CD4-positive, CD25-positive, alpha-beta regulatory T cell (primary cell): ENCODE results near the gene PTBP3. TPM values are rescaled to one million over a fixed set of nuclear protein-coding genes. Genes with fewer than 3 reads are reported as not detected.
"Not testable (repeated sequence)": the region's sequence is repeated elsewhere in the genome, so short reads cannot be mapped to it uniquely, and the experiment has no call there.

ENCODE experiments used
- ATAC-seq, 2 donors: fragments of 150-1000 bp; cut with Tn5 transposase; one replicate each; pipeline ENCODE4 v1.10.0; 2021; ENCODE audit warnings: low read depth in 2 of 2, moderate number of reproducible peaks in 2 of 2, moderate library complexity in 1 of 2
- DNase-seq, 3 donors: peaks; one replicate each; pipeline versions ENCODE4 v3.0.0 to v3.0.0-alpha.2; 2012 to 2022; ENCODE audit warnings: mixed read lengths in 1 of 3
- H3K27ac ChIP-seq: one replicate; pipeline ENCODE4 v1.7.0; 2013; ENCODE audit warnings: mild to moderate bottlenecking, low read length; ENCODE audit not compliant: insufficient read depth, poor library complexity, severe bottlenecking
- H3K27me3 ChIP-seq: one replicate; pipeline ENCODE4 v1.7.0; 2013; ENCODE audit warnings: low read length; ENCODE audit not compliant: control insufficient read depth, insufficient read depth
- H3K36me3 ChIP-seq: one replicate; pipeline ENCODE4 v1.7.0; 2013; ENCODE audit warnings: mild to moderate bottlenecking, low read length, moderate library complexity; ENCODE audit not compliant: control insufficient read depth, insufficient read depth
- H3K4me1 ChIP-seq: 2 replicates; pipeline ENCODE4 v1.7.0; 2013; ENCODE audit warnings: mild to moderate bottlenecking, low read length; ENCODE audit not compliant: insufficient read depth, control insufficient read depth, poor library complexity, severe bottlenecking
- H3K4me3 ChIP-seq: one replicate; pipeline ENCODE4 v1.7.0; 2013; ENCODE audit warnings: low read depth, mild to moderate bottlenecking, low read length, moderate library complexity
- H3K9me3 ChIP-seq, 2 experiments: 1 replicate in 1 of 2; 2 replicates in 1 of 2; pipeline ENCODE4 v1.7.0; 2013; ENCODE audit warnings: low read length in 2 of 2, mild to moderate bottlenecking in 1 of 2, moderate library complexity in 1 of 2; ENCODE audit not compliant: control insufficient read depth in 2 of 2
- H3K27ac Mint-ChIP-seq, 3 donors: one replicate each; pipeline ENCODE4 v1.8.0; 2020 to 2022; ENCODE audit warnings: mild to moderate bottlenecking in 3 of 3, mixed read lengths in 3 of 3, moderate library complexity in 2 of 3
- H3K27me3 Mint-ChIP-seq: one replicate; pipeline ENCODE4 v1.8.0; 2022; ENCODE audit warnings: mild to moderate bottlenecking, mixed read lengths
- H3K36me3 Mint-ChIP-seq: one replicate; pipeline ENCODE4 v1.8.0; 2020; ENCODE audit warnings: mixed read lengths
- H3K4me1 Mint-ChIP-seq, 4 donors: one replicate each; pipeline ENCODE4 v1.8.0; 2020 to 2022; ENCODE audit warnings: mixed read lengths in 4 of 4, mild to moderate bottlenecking in 1 of 4
- H3K4me3 Mint-ChIP-seq, 4 donors: one replicate each; pipeline ENCODE4 v1.8.0; 2020 to 2022; ENCODE audit warnings: mild to moderate bottlenecking in 4 of 4, mixed read lengths in 4 of 4, moderate library complexity in 3 of 4
- H3K9me3 Mint-ChIP-seq, 7 donors: one replicate each; pipeline ENCODE4 v1.8.0; 2020 to 2022; ENCODE audit warnings: mixed read lengths in 7 of 7, mild to moderate bottlenecking in 3 of 7, moderate library complexity in 2 of 7
- polyA plus RNA-seq, 4 donors: library from polyadenylated mRNA; unstranded; fragments of 300-500 nt; fragmentation: Illumina TruSeq; gene quantifications; one replicate each; pipeline ENCODE4 v1.2.3, GENCODE V29; 2021
- total RNA-seq: library from RNA; stranded (reverse); gene quantifications from one replicate; pipeline ENCODE4 v1.2.3, GENCODE V29; 2022

PTBP3 gene
- total and polyA plus RNA-seq, 5 donors from 2014 or later = 49.5 to 144 (median 53.3) TPM

DNA sequence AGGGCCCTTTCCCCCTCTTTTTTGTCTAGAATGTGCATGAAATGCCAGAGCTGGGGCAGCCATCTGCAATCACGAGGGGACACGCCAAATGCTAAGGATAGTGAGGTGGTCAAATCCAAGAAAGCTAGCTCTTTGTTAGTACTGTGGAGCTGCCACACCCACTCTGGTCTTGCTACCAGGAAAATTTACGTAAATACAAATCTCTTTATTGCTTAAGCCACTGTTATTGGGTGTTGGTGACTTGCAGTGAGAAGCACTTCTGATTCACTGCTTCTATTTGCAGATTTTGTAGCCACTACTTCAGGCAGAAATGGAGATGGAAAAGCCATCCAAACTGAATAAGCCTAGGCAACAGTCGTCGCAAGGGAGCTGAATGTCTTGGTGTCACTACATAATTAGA is 132.7 kb downstream of the PTBP3 start:
- Histone ChIP-seq H3K9me3 (no peaks in the 10 kb centered on the region), H3K4me3 (no peak overlapping the region), H3K36me3 (no peaks in the 10 kb centered on the region), H3K27ac (no peak overlapping the region), H3K4me1 (no peaks in the 10 kb centered on the region), H3K27me3 (no peaks in the 10 kb centered on the region)
- Mint-ChIP-seq H3K9me3 (peaks cover 0 to 12% (median 2%) of the 10 kb centered on the region in 7 donors), H3K27me3 (no peaks in the 10 kb centered on the region), H3K4me3 (no peak overlapping the region), H3K27ac (no peak overlapping the region), H3K36me3 (peaks cover 6% of the 10 kb centered on the region), H3K4me1 (peaks cover 0 to 5% (median under 1%) of the 10 kb centered on the region in 4 donors)
- DNase-seq (no peak), ATAC-seq (no peak)

DNA sequence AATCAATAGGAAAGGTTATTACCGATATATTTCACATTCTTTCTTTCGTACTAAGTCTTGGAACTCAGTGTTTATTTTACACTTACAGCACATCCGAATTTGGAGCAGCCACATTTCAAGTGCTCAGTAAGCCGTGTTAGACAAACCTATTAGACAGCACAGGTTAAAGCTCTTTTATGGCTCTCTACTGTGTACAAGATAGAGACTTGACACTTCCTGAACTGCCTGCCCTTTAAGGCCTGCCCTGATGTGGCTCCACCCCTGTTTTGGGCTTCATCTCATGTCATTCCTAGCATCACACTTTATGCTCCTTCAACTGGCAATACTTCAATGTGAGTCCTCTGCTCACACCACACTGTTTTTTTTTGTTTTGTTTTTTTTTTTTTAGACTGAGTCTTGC is 134.8 kb downstream of the PTBP3 start:
- no peaks in the 10 kb centered on the region for H3K27me3 Mint-ChIP-seq
- no peaks in the 10 kb centered on the region for H3K4me1 ChIP-seq
- H3K9me3 ChIP-seq = no peaks in the 10 kb centered on the region
- no peak overlapping the region for H3K4me3 ChIP-seq
- H3K27ac Mint-ChIP-seq = no peak overlapping the region
- no peak overlapping the region for H3K4me3 Mint-ChIP-seq
- H3K27me3 ChIP-seq = no peaks in the 10 kb centered on the region
- peaks cover 0 to 8% (median 2%) of the 10 kb centered on the region in 7 donors for H3K9me3 Mint-ChIP-seq
- DNase-seq (peak in 1 of 3 donors; percentile 7), ATAC-seq (no peak)
- no peaks in the 10 kb centered on the region for H3K36me3 ChIP-seq
- no peaks in the 10 kb centered on the region for H3K36me3 Mint-ChIP-seq
- H3K4me1 Mint-ChIP-seq = peaks cover 0 to 5% (median under 1%) of the 10 kb centered on the region in 4 donors
- no peak overlapping the region for H3K27ac ChIP-seq

DNA sequence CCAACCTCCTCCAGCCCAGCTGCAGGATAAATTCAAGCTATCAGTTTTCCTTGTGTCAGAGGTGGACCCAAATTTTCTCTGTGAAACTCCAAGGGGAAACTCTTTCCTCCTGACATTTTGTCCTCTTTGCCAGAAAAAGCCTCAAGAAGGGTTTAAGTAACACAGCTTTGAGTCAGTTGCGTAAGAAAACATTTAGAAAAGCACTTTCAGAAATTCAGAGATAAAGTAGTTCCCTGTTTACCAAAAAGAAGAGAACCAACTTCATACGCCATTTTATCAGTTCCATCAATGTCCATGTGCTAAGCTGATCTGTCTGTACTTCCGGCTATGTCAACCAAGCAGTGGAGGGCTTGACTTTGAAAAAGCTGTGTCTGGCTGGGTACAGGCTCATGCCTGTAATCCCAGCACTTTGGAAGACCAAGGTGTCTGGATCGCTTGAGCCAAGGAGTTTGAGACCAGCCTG is 138.4 kb downstream of the PTBP3 start:
- Mint-ChIP-seq H3K27me3 (no peaks in the 10 kb centered on the region), H3K4me3 (no peak overlapping the region), H3K36me3 (peaks cover 3% of the 10 kb centered on the region), H3K4me1 (peaks cover 0 to 5% (median under 1%) of the 10 kb centered on the region in 4 donors), H3K27ac (no peak overlapping the region), H3K9me3 (peaks cover 0 to 2% (median 0%) of the 10 kb centered on the region in 7 donors)
- no peaks in the 10 kb centered on the region for H3K36me3 ChIP-seq
- H3K27me3 ChIP-seq = no peaks in the 10 kb centered on the region
- DNase-seq (no peak), ATAC-seq (no peak)
- H3K9me3 ChIP-seq = no peaks in the 10 kb centered on the region
- no peak overlapping the region for H3K4me3 ChIP-seq
- H3K4me1 ChIP-seq = no peaks in the 10 kb centered on the region
- no peak overlapping the region for H3K27ac ChIP-seq

DNA sequence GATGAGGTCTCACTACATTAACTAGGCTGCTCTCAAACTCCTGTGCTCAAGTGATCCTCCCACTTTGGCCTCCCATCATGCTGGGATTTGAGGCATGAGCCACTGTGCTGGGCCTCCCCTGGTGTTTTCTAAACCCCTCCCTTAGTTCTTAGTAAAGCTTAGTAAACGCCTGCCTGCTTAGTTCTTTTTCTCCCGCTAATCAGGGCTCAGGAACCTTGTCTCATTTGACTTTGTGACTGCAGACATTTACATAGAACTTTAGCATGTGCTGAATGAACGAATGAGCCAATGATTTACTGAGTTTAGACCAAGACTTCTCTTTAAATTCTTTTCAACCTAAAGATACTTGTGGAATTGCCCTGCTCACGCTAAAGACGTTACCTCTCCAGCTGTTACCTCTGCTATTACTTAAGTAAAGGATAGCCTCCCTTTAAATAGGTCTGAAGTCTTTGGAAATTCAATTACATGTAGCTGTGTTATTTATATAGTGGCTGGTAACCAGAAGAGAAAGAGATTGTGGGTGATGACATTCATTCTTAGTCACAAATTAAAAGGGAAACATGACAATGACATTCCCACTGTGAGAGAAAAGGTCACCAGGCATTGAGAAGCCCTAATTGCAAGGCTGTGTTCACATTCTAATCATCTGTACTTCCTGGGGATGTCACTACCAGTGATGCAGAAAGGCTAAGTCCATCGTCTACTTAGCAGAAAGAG is 139.7 kb downstream of the PTBP3 start:
- Histone ChIP-seq H3K27me3 (no peaks in the 10 kb centered on the region), H3K27ac (no peak overlapping the region), H3K4me3 (no peak overlapping the region), H3K4me1 (no peaks in the 10 kb centered on the region), H3K36me3 (no peaks in the 10 kb centered on the region), H3K9me3 (no peaks in the 10 kb centered on the region)
- no peak overlapping the region for H3K4me3 Mint-ChIP-seq
- ATAC-seq = no peak
- no peaks in the 10 kb centered on the region for H3K27me3 Mint-ChIP-seq
- H3K9me3 Mint-ChIP-seq = peaks cover 0 to 2% (median 0%) of the 10 kb centered on the region in 7 donors
- DNase-seq = no peak
- H3K27ac Mint-ChIP-seq = no peak overlapping the region
- no peaks in the 10 kb centered on the region for H3K4me1 Mint-ChIP-seq
- H3K36me3 Mint-ChIP-seq = peaks cover 3% of the 10 kb centered on the region

DNA sequence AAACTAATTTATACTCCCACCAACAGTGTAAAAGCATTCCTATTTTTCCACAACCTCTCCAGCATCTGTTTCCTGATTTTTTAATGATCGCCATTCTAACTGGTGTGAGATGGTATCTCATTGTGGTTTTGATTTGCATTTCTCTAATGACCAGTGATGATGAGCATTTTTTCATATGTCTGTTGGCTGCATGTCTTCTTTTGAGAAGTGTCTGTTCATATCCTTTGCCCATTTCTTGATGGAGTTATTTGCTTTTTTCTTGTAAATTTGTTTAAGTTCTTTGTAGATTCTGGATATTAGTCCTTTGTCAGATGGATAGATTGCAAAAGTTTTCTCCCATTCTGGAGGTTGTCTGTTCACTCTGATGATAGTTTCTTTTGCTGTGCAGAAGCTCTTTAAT is 143.1 kb downstream of the PTBP3 start:
- H3K27ac ChIP-seq, H3K4me1 ChIP-seq, H3K27ac Mint-ChIP-seq, H3K9me3 Mint-ChIP-seq, H3K4me3 ChIP-seq, H3K27me3 Mint-ChIP-seq, H3K36me3 ChIP-seq, H3K9me3 ChIP-seq, ATAC-seq, H3K36me3 Mint-ChIP-seq, DNase-seq, H3K4me1 Mint-ChIP-seq, H3K27me3 ChIP-seq, H3K4me3 Mint-ChIP-seq: not testable (repeated sequence)

DNA sequence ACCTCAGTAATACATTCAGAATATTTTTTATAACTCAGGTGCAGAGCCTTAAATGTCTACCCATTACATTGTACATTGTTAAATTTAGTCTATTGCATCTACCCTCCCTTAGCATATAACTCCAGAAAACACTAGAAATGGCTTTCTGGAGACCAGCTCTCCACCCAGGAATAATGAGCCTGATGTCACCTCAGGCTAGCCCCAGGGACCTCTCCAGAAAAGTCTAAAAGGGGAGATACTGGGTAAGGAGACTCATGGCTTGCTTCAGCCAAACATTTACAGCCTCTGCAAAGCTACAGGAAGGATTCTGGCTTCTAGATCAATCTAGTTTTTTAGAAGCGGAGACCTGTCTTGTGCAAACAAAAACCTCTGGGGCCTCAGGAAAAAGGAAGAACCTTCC is 144.5 kb downstream of the PTBP3 start:
- DNase-seq = no peak
- H3K4me1 ChIP-seq = no peaks in the 10 kb centered on the region
- H3K4me1 Mint-ChIP-seq = peaks cover 0 to 5% (median 0%) of the 10 kb centered on the region in 4 donors
- H3K27ac Mint-ChIP-seq = no peak overlapping the region
- no peaks in the 10 kb centered on the region for H3K27me3 Mint-ChIP-seq
- no peaks in the 10 kb centered on the region for H3K9me3 ChIP-seq
- ATAC-seq = no peak
- no peak overlapping the region for H3K27ac ChIP-seq
- no peak overlapping the region for H3K4me3 ChIP-seq
- peaks cover 3% of the 10 kb centered on the region for H3K36me3 Mint-ChIP-seq
- peaks cover 0 to 2% (median 0%) of the 10 kb centered on the region in 7 donors for H3K9me3 Mint-ChIP-seq
- no peaks in the 10 kb centered on the region for H3K27me3 ChIP-seq
- H3K4me3 Mint-ChIP-seq = no peak overlapping the region
- H3K36me3 ChIP-seq = no peaks in the 10 kb centered on the region

DNA sequence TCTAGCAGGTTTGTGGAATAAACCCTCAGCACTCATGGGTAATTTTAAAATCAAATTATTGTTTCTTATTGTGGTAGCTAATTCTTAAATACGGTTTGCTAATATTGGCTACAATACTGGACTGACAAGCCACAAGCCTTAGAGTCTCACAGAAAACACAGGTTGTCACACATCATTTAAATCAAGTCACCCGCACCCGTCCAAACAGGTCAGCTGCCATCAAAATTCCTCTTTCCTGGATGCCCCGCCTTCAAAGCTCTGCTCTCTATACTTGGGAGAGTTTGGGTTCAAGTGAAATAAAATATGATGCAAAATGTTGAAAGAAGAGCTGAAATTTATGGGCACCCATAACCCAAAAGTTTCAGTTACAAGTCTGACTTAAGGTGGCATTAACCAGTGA is 146.0 kb downstream of the PTBP3 start:
- H3K27me3 Mint-ChIP-seq = peaks cover 3% of the 10 kb centered on the region
- Histone ChIP-seq H3K4me1 (no peaks in the 10 kb centered on the region), H3K4me3 (no peak overlapping the region), H3K27ac (no peak overlapping the region), H3K9me3 (no peaks in the 10 kb centered on the region), H3K27me3 (no peaks in the 10 kb centered on the region), H3K36me3 (no peaks in the 10 kb centered on the region)
- no peak for ATAC-seq
- no peak for DNase-seq
- no peak overlapping the region for H3K27ac Mint-ChIP-seq
- H3K4me3 Mint-ChIP-seq = no peak overlapping the region
- peaks cover 0 to 9% (median 1%) of the 10 kb centered on the region in 4 donors for H3K4me1 Mint-ChIP-seq
- H3K36me3 Mint-ChIP-seq = no peaks in the 10 kb centered on the region
- H3K9me3 Mint-ChIP-seq = peaks cover 0 to 9% (median 2%) of the 10 kb centered on the region in 7 donors

DNA sequence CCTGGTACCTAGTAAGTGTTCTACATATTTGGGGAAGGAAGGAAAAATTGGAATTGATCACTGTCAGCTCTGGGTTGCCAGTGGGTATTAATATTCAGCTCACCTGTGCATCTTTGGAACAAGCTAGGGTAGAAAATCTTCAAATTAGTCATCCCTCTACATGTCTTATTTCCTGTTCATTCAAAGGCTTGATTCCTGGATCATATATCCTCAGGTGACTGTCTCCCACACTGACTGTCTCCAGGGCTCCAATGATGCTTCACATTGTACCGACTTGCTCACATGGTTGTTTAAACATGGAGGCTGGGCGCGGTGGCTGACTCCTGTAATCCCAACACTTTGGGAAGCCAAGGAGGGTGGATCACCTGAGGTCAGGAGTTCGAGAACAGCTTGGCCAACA is 146.7 kb downstream of the PTBP3 start:
- ATAC-seq (no peak), DNase-seq (no peak)
- H3K36me3 Mint-ChIP-seq = no peaks in the 10 kb centered on the region
- Histone ChIP-seq H3K36me3 (no peaks in the 10 kb centered on the region), H3K9me3 (no peaks in the 10 kb centered on the region), H3K4me1 (no peaks in the 10 kb centered on the region), H3K27me3 (no peaks in the 10 kb centered on the region), H3K4me3 (no peak overlapping the region), H3K27ac (no peak overlapping the region)
- peaks cover 0 to 9% (median 2%) of the 10 kb centered on the region in 7 donors for H3K9me3 Mint-ChIP-seq
- no peak overlapping the region for H3K27ac Mint-ChIP-seq
- peaks cover 6% of the 10 kb centered on the region for H3K27me3 Mint-ChIP-seq
- peaks cover 0 to 10% (median 2%) of the 10 kb centered on the region in 4 donors for H3K4me1 Mint-ChIP-seq
- no peak overlapping the region for H3K4me3 Mint-ChIP-seq
